SK-N-SH (cell line): ENCODE measurements around the gene UNC5B. TPM values are rescaled to one million over a fixed set of nuclear protein-coding genes. Genes with fewer than 3 reads are reported as not detected.

Source experiments
- CTCF ChIA-PET: fragments of 300-600, 350-600 bp; formaldehyde crosslinking; extraction: SDS; loops from one replicate; lab custom pipeline; 2021; lab: Yijun Ruan, JAX
- POLR2A ChIA-PET: fragments of 350-600 bp; sonication (Branson Sonifier 250); formaldehyde crosslinking; extraction: SDS; loops from one replicate; lab custom pipeline; 2020; ENCODE audit warnings: antibody characterized with exemption, inconsistent platforms; lab: Yijun Ruan, JAX
- DNase-seq: peaks from one replicate; pipeline ENCODE4 v3.0.0; 2012
- H2AFZ ChIP-seq: fragments of 200-600 bp; sonication (generic); 2 replicates; pipeline ENCODE4 v1.8.1; 2016; ENCODE audit warnings: antibody characterized with exemption, mild to moderate bottlenecking, low read depth
- H3F3A ChIP-seq: fragments of 200-600 bp; sonication (generic); replicated peaks from 2 replicates; pipeline ENCODE3; 2016; ENCODE audit warnings: antibody characterized with exemption, mild to moderate bottlenecking; ENCODE audit not compliant: insufficient read depth
- H3K27ac ChIP-seq, 2 experiments: fragments of 200-500 bp in 1 of 2; fragments of 200-600 bp in 1 of 2; sonication (Bioruptor generic) in 1 of 2; sonication (generic), shearing (Covaris generic) in 1 of 2; 2 replicates each; pipeline versions ENCODE4 v1.5.1 to v1.6.1; 2014 to 2016; ENCODE audit warnings: low read depth in 2 of 2, inconsistent platforms in 1 of 2, low read length in 1 of 2, mild to moderate bottlenecking in 1 of 2, mixed read lengths in 1 of 2
- H3K27me3 ChIP-seq: fragments of 200-600 bp; sonication (generic), shearing (Covaris generic); 2 replicates; pipeline ENCODE4 v1.6.1; 2016; ENCODE audit warnings: mixed run types; ENCODE audit not compliant: insufficient read depth
- H3K36me3 ChIP-seq, 2 experiments: fragments of 200-500 bp in 1 of 2; fragments of 200-600 bp in 1 of 2; sonication (Bioruptor generic) in 1 of 2; sonication (generic) in 1 of 2; replicated peaks in 1 of 2; 2 replicates each; pipeline versions ENCODE3 to v1.5.1; 2014 to 2016; ENCODE audit warnings: low read length in 1 of 2, mild to moderate bottlenecking in 1 of 2; ENCODE audit not compliant: insufficient read depth in 2 of 2, control insufficient read depth in 1 of 2
- H3K4me1 ChIP-seq, 2 experiments: fragments of 200-500 bp in 1 of 2; fragments of 200-600 bp in 1 of 2; sonication (Bioruptor generic) in 1 of 2; sonication (generic), shearing (Covaris generic) in 1 of 2; 2 replicates each; pipeline versions ENCODE4 v1.5.1 to v1.6.1; 2014 to 2016; ENCODE audit warnings: low read depth in 1 of 2, low read length in 1 of 2, mixed run types in 1 of 2; ENCODE audit not compliant: insufficient read depth in 2 of 2, control insufficient read depth in 1 of 2
- H3K4me2 ChIP-seq: fragments of 200-600 bp; sonication (generic), shearing (Covaris generic); 2 replicates; pipeline ENCODE4 v1.6.1; 2017; ENCODE audit warnings: mixed run types
- H3K4me3 ChIP-seq, 2 experiments: fragments of 200-500 bp in 1 of 2; fragments of 200-600 bp in 1 of 2; sonication (Bioruptor generic) in 1 of 2; sonication (generic), shearing (Covaris generic) in 1 of 2; 2 replicates each; pipeline versions ENCODE4 v1.5.1 to v1.8.1; 2014 to 2016; ENCODE audit warnings: low read depth in 2 of 2, inconsistent platforms in 1 of 2, low read length in 1 of 2, mild to moderate bottlenecking in 1 of 2, mixed read lengths in 1 of 2, moderate library complexity in 1 of 2
- H3K79me2 ChIP-seq: fragments of 200-600 bp; sonication (generic); 2 replicates; pipeline ENCODE4 v1.8.1; 2017; ENCODE audit warnings: mild to moderate bottlenecking; ENCODE audit not compliant: insufficient read depth
- H3K9ac ChIP-seq: fragments of 200-600 bp; sonication (generic); 2 replicates; pipeline ENCODE4 v1.6.1; 2017; ENCODE audit warnings: mixed run types
- H3K9me2 ChIP-seq: fragments of 200-600 bp; sonication (generic); 2 replicates; pipeline ENCODE4 v1.6.1; 2017; ENCODE audit warnings: mixed run types
- H3K9me3 ChIP-seq: fragments of 200-600 bp; sonication (generic); 2 replicates; pipeline ENCODE4 v1.6.1; 2017; ENCODE audit warnings: mixed run types, mild to moderate bottlenecking, moderate library complexity
- H4K20me1 ChIP-seq: fragments of 200-600 bp; sonication (generic); 2 replicates; pipeline ENCODE4 v1.6.1; 2017; ENCODE audit warnings: mild to moderate bottlenecking, mixed run types; ENCODE audit not compliant: insufficient read depth
- ELF1 ChIP-seq: IDR thresholded peaks from 2 replicates; pipeline ENCODE4 v1.4.0; 2012
- EP300 ChIP-seq, 2 experiments: IDR thresholded peaks; 2 replicates each; pipeline versions ENCODE4 v1.4.0 to v1.6.1; 2012; ENCODE audit warnings: borderline replicate concordance in 1 of 2, low read depth in 1 of 2, low read length in 1 of 2
- FOXJ3 ChIP-seq: sonication (generic); formaldehyde crosslinking; IDR thresholded peaks from 2 replicates; pipeline ENCODE4 v1.5.1; 2020; ENCODE audit warnings: mild to moderate bottlenecking, missing genetic modification reagents
- GABPA ChIP-seq: IDR thresholded peaks from 2 replicates; pipeline ENCODE4 v1.4.0; 2012; ENCODE audit warnings: low read depth, mild to moderate bottlenecking
- MAX ChIP-seq: IDR thresholded peaks from 2 replicates; pipeline ENCODE4 v1.4.0; 2012; ENCODE audit warnings: low read depth
- NFIC ChIP-seq: IDR thresholded peaks from 2 replicates; pipeline ENCODE4 v1.4.0; 2012; ENCODE audit warnings: borderline replicate concordance
- NRF1 ChIP-seq: IDR thresholded peaks from 2 replicates; pipeline ENCODE4 v1.6.1; 2012; ENCODE audit warnings: low read depth, mild to moderate bottlenecking, low read length
- RFX5 ChIP-seq: IDR thresholded peaks from 2 replicates; pipeline ENCODE4 v1.6.1; 2012; ENCODE audit warnings: mild to moderate bottlenecking, improper control_type of control experiment, low read length
- SIN3A ChIP-seq: IDR thresholded peaks from 2 replicates; pipeline ENCODE4 v1.6.1; 2012; ENCODE audit warnings: low read depth, mild to moderate bottlenecking, low read length, moderate library complexity, borderline replicate concordance
- SMC3 ChIP-seq: IDR thresholded peaks from 2 replicates; pipeline ENCODE4 v1.6.1; 2012; ENCODE audit warnings: low read depth, low read length, improper control_type of control experiment
- TAF1 ChIP-seq: IDR thresholded peaks from 2 replicates; pipeline ENCODE4 v1.6.1; 2012; ENCODE audit warnings: low read depth, mild to moderate bottlenecking, low read length, moderate library complexity, borderline replicate concordance
- TEAD4 ChIP-seq: IDR thresholded peaks from 2 replicates; pipeline ENCODE4 v1.4.0; 2012; ENCODE audit warnings: mild to moderate bottlenecking, borderline replicate concordance; ENCODE audit not compliant: insufficient read depth
- YY1 ChIP-seq: IDR thresholded peaks from 2 replicates; pipeline ENCODE4 v1.4.0; 2012; ENCODE audit warnings: low read depth, mild to moderate bottlenecking
- ZBTB33 ChIP-seq: IDR thresholded peaks from 2 replicates; pipeline ENCODE4 v1.4.0; 2012; ENCODE audit warnings: low read depth, borderline replicate concordance
- WGBS: methylation state at CpG from one replicate; pipeline ENCODE4 v1.1.6; 2017; ENCODE audit warnings: low lambda C conversion rate; 5-methylcytosine and 5-hydroxymethylcytosine counted together
- polyA plus RNA-seq, 3 experiments: library from polyadenylated mRNA; depleted of rRNA; stranded (reverse); fragments of >200 nt; gene quantifications; 2 replicates each; pipeline ENCODE4 v1.2.3, GENCODE V29; 2012
- TF ChIP-seq, protein P1 (sequence below): IDR thresholded peaks from 2 replicates; pipeline ENCODE4; 2012
- TF ChIP-seq, protein P2 (sequence below): fragments of 150-350 bp; IDR thresholded peaks from 2 replicates; pipeline ENCODE4 v1.6.1; 2016; ENCODE audit warnings: mild to moderate bottlenecking, low read depth, low read length
- TF ChIP-seq, protein P3 (sequence below): fragments of 150-350 bp; IDR thresholded peaks from 2 replicates; pipeline ENCODE4 v1.6.1; 2017; ENCODE audit warnings: antibody characterized with exemption, low read length, low read depth, borderline replicate concordance

The UNC5B gene
- polyA plus RNA-seq, 1 of the 3 experiments (the other 2 are of a cell fraction): 13.8 TPM

GRCh38 chr10:71332466-71332865, 120.1 kb downstream of the UNC5B start (continued):
- TF ChIP-seq, protein P1, sequence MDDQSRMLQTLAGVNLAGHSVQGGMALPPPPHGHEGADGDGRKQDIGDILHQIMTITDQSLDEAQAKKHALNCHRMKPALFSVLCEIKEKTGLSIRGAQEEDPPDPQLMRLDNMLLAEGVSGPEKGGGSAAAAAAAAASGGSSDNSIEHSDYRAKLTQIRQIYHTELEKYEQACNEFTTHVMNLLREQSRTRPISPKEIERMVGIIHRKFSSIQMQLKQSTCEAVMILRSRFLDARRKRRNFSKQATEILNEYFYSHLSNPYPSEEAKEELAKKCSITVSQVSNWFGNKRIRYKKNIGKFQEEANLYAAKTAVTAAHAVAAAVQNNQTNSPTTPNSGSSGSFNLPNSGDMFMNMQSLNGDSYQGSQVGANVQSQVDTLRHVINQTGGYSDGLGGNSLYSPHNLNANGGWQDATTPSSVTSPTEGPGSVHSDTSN: no peak
- TF ChIP-seq NFIC: no peak
- TF ChIP-seq, all 33 proteins: peak for 0

DNA sequence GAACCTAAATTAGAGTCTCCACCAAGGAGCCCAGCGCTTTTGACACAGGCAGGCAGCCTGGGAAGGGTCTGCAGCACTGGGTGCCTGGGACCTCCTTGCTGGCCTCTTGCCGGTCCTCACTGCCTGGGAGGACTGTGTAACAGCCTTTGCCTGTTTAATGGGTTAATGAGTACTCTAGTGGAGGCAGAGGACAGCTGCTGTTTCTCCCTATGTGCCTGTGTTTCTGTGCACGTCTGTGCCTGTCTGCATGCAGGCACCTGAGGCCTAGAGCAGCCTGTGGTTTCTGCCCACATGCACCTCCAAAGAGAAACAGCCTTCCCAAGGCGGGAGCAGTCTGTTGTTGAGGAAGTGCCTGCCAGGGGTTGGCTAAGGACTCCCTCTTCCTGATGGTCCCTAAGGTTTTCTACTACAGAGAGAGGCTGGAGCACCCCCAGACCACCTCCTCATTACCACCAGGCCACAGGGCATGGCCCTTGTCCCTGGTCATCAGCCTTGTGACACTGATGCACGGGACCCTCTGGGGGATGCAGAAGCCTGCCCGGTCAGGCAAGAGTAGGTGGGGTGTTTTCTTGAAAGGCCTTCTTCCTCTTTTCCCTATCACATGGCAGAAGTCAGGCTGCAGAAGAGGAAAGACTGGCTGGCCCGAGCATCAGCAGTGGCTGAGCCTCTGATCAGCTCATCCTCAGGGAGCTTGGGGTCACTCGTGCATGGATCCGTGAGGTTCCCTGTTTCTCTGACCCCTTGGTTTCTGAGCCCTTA, 120.9 kb downstream of the UNC5B start:
- CTCF ChIA-PET: interaction anchor here (1.0 to 12.4 kb wide), 6 partner anchors 13 to 276 kb away, joined by 3 to 99 read pairs (median 4); partner anchors contain the start of genes CDH23 and SLC29A3

DNA sequence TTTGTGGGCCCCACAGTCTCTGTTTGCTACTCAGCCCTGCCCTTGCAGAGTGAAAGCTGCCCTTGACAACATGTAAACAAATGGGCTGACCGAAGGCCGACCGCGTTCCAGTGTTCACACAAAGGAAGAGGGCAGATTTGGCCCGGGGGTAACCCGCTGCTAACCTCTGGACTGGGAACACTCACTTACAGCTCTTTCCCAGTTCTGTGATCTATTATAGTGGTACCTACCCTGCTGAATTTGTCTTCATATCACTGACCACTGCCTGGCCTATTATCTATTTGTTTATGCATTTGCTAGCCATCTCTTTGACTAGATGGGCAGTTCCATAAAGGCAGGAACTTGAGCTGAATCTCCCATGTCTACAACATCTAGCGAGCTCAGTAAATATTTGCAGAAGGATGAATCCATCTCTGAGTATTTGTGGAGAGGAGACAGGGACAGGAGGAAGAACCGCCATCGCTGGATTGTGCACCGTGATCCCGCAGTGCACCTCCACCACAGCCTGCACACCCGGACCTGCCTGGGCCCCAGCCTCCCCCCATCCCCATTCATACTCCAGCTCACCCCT, 121.9 kb downstream of the UNC5B start:
- Histone ChIP-seq H3K9me3 (no peaks in the 10 kb centered on the region), H3K9me2 (no peaks in the 10 kb centered on the region), H4K20me1 (no peaks in the 10 kb centered on the region), H3F3A (no peaks in the 10 kb centered on the region), H3K27ac (no peak overlapping the region), H3K9ac (no peak overlapping the region), H3K27me3 (no peaks in the 10 kb centered on the region), H3K4me1 (peaks cover 0 to 8% of the 10 kb centered on the region in 2 experiments; a peak in 1 of 4 replicates), H3K4me3 (no peak overlapping the region), H3K79me2 (no peaks in the 10 kb centered on the region), H3K36me3 (no peaks in the 10 kb centered on the region), H2AFZ (no peak overlapping the region), H3K4me2 (no peak overlapping the region)
- POLR2A ChIA-PET: no interaction called here
- no peak for DNase-seq
- CTCF ChIA-PET: interaction anchor here (0.7 to 12.4 kb wide), 7 partner anchors 13 to 477 kb away, joined by 3 to 99 read pairs (median 3); partner anchors contain the start of genes CDH23 and SLC29A3
- 83% methylated on average over 10 of the region's 12 CpGs for WGBS
- TF ChIP-seq NRF1: no peak
- TF ChIP-seq MAX: no peak
- TF ChIP-seq, protein P2, sequence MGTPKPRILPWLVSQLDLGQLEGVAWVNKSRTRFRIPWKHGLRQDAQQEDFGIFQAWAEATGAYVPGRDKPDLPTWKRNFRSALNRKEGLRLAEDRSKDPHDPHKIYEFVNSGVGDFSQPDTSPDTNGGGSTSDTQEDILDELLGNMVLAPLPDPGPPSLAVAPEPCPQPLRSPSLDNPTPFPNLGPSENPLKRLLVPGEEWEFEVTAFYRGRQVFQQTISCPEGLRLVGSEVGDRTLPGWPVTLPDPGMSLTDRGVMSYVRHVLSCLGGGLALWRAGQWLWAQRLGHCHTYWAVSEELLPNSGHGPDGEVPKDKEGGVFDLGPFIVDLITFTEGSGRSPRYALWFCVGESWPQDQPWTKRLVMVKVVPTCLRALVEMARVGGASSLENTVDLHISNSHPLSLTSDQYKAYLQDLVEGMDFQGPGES: no peak
- no peak for TF ChIP-seq FOXJ3 (CRISPR knock-in tag)
- TF ChIP-seq SMC3: no peak
- no peak for TF ChIP-seq ELF1
- TF ChIP-seq TEAD4: no peak
- TF ChIP-seq NFIC: no peak
- no peak for TF ChIP-seq EP300 (IDR thresholded peaks at IDR 0.05; ENCODE audit: borderline replicate concordance in 1 of 2, low read depth in 1 of 2, low read length in 1 of 2)
- TF ChIP-seq YY1: no peak
- no peak for TF ChIP-seq GABPA
- TF ChIP-seq TAF1: no peak
- TF ChIP-seq ZBTB33: no peak
- TF ChIP-seq RFX5: no peak
- TF ChIP-seq SIN3A: no peak

More for the DNA sequence above, 120.9 kb downstream of the UNC5B start:
- Histone ChIP-seq H3K79me2 (no peaks in the 10 kb centered on the region), H3F3A (no peaks in the 10 kb centered on the region), H3K4me1 (no peaks in the 10 kb centered on the region; a peak in 1 of 4 replicates), H3K27me3 (no peaks in the 10 kb centered on the region), H3K4me3 (no peak overlapping the region), H4K20me1 (no peaks in the 10 kb centered on the region), H3K36me3 (peaks cover 0 to 3% of the 10 kb centered on the region in 2 experiments), H3K27ac (no peak overlapping the region; a peak in 1 of 4 replicates), H3K9ac (no peak overlapping the region), H3K9me2 (no peaks in the 10 kb centered on the region), H3K4me2 (no peak overlapping the region), H2AFZ (no peak overlapping the region), H3K9me3 (no peaks in the 10 kb centered on the region)
- POLR2A ChIA-PET: no interaction called here
- WGBS: 95% methylated on average over 7 of the region's 9 CpGs
- no peak for TF ChIP-seq NFIC
- TF ChIP-seq, protein P3, sequence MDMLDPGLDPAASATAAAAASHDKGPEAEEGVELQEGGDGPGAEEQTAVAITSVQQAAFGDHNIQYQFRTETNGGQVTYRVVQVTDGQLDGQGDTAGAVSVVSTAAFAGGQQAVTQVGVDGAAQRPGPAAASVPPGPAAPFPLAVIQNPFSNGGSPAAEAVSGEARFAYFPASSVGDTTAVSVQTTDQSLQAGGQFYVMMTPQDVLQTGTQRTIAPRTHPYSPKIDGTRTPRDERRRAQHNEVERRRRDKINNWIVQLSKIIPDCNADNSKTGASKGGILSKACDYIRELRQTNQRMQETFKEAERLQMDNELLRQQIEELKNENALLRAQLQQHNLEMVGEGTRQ: no peak
- no peak for DNase-seq
